Gastrocnemius medialis (tissue), 4 donors: ENCODE results near the gene UAP1. TPM values are rescaled to one million over a fixed set of nuclear protein-coding genes. Genes with fewer than 3 reads are reported as not detected.
"Not testable (repeated sequence)": the region's sequence is repeated elsewhere in the genome, so short reads cannot be mapped to it uniquely, and the experiment has no call there.

Experiments used
- ATAC-seq, 2 donors: fragments of 150-250 bp; one replicate each; pipeline ENCODE4 v1.9.1; 2016
- DNase-seq, 2 donors: peaks; one replicate each; pipeline ENCODE4 v3.0.0-alpha.2; 2019
- H3K27ac ChIP-seq, 4 donors: fragments of 200-600 bp; sonication (generic); 1 replicate in 1 of 4; 2 replicates in 3 of 4; pipeline ENCODE4 v1.5.1; 2016 to 2018; ENCODE audit warnings: mild to moderate bottlenecking in 2 of 4, moderate library complexity in 1 of 4
- H3K27me3 ChIP-seq, 3 donors: fragments of 200-600 bp; sonication (generic) in 2 of 3; 1 replicate in 1 of 3; 2 replicates in 2 of 3; pipeline versions ENCODE4 v1.5.1 to v1.6.0; 2016 to 2019; ENCODE audit warnings: mild to moderate bottlenecking in 1 of 3, moderate library complexity in 1 of 3
- H3K36me3 ChIP-seq, 2 donors: fragments of 200-600 bp; sonication (generic) in 1 of 2; one replicate each; pipeline ENCODE4 v1.5.1; 2017 to 2018
- H3K4me1 ChIP-seq, 2 donors: fragments of 200-600 bp; sonication (generic) in 1 of 2; one replicate each; pipeline ENCODE4 v1.5.1; 2016 to 2017; ENCODE audit warnings: mild to moderate bottlenecking in 2 of 2
- H3K4me3 ChIP-seq, 4 donors: fragments of 200-600 bp; sonication (generic) in 3 of 4; 1 replicate in 1 of 4; 2 replicates in 3 of 4; pipeline ENCODE4 v1.5.1; 2016 to 2019; ENCODE audit warnings: mild to moderate bottlenecking in 2 of 4
- H3K9me3 ChIP-seq, 3 donors: fragments of 200-600 bp; sonication (generic) in 2 of 3; 1 replicate in 1 of 3; 2 replicates in 2 of 3; pipeline ENCODE4 v1.5.1; 2016 to 2019
- CTCF ChIP-seq, 5 experiments: fragments of 450-650 bp in 3 of 5; fragments of 200-600 bp in 2 of 5; sonication (generic) in 2 of 5; IDR thresholded peaks in 4 of 5; conservative IDR thresholded peaks in 1 of 5; 1 replicate in 4 of 5; 2 replicates in 1 of 5; pipeline ENCODE4 v1.5.1; 2016 to 2019; ENCODE audit warnings: antibody characterized with exemption in 5 of 5, mild to moderate bottlenecking in 3 of 5, moderate library complexity in 3 of 5
- POLR2A ChIP-seq, 2 donors: fragments of 450-650 bp; IDR thresholded peaks; one replicate each; pipeline ENCODE4 v1.6.1; 2017; ENCODE audit warnings: antibody characterized with exemption in 2 of 2, mild to moderate bottlenecking in 2 of 2, moderate library complexity in 2 of 2
- in situ Hi-C, 4 donors: fragments of 200-750 bp; cut with MboI; loops; one replicate each; pipeline versions ENCODE4 v1.15.0 to v1.8.0; 2017; ENCODE audit warnings: low sequenced_read_pairs in 4 of 4
- intact Hi-C: fragments of 100-400 bp; cut with DNase I; formaldehyde crosslinking; loops from one replicate; pipeline ENCODE4 v1.15.1; 2023; ENCODE audit warnings: low total_unique reads
- total RNA-seq, 4 donors: library from RNA; depleted of rRNA; stranded (reverse); fragments of >200 nt; gene quantifications; one replicate each; pipeline versions ENCODE4 v1.1.0 to v1.2.3, GENCODE V29; 2016

UAP1 gene
- total RNA-seq, 4 donors from 2014 or later, result 29.2 to 57.3 (median 43.2) TPM

- Histone ChIP-seq H3K27me3 (no peaks in the 10 kb centered on the region), H3K4me3 (no peak overlapping the region), H3K27ac (no peak overlapping the region), H3K4me1 (no peaks in the 10 kb centered on the region), H3K9me3 (no peaks in the 10 kb centered on the region), H3K36me3 (peaks cover 3 to 69% of the 10 kb centered on the region in 2 donors)
- ATAC-seq (no peak), DNase-seq (no peak)
- in situ Hi-C loops, result no loop called here
- intact Hi-C loops, result no loop called here
- TF ChIP-seq POLR2A (IDR thresholded peaks at IDR 0.05), result no peak
- TF ChIP-seq CTCF (IDR thresholded peaks at IDR 0.05 in 4 of 5, conservative IDR thresholded peaks at IDR 0.05 in 1 of 5), result no peak
These were observed 29.2 kb downstream of the UAP1 start for GRCh38 chr1:162590686-162591085.

- DNase-seq (no peak), ATAC-seq (no peak)
- in situ Hi-C loops, result no loop called here
- H3K36me3 ChIP-seq, result peaks cover 3 to 73% of the 10 kb centered on the region in 2 donors
- H3K4me3 ChIP-seq, result no peak overlapping the region
- no peak for TF ChIP-seq CTCF (IDR thresholded peaks at IDR 0.05 in 4 of 5, conservative IDR thresholded peaks at IDR 0.05 in 1 of 5)
- TF ChIP-seq POLR2A (IDR thresholded peaks at IDR 0.05), result no peak
- no peaks in the 10 kb centered on the region for H3K9me3 ChIP-seq
- intact Hi-C loops, result no loop called here
- H3K4me1 ChIP-seq, result no peaks in the 10 kb centered on the region
- H3K27me3 ChIP-seq, result no peaks in the 10 kb centered on the region
- no peak overlapping the region for H3K27ac ChIP-seq
These were observed 35.1 kb downstream of the UAP1 start for GRCh38 chr1:162596514-162597170.

GRCh38 chr1:162599451-162599850, 37.9 kb downstream of the UAP1 start:
- Histone ChIP-seq H3K4me3 (no peak overlapping the region), H3K4me1 (no peaks in the 10 kb centered on the region), H3K36me3 (peaks cover 0 to 55% of the 10 kb centered on the region in 2 donors), H3K27ac (no peak overlapping the region), H3K27me3 (no peaks in the 10 kb centered on the region), H3K9me3 (no peaks in the 10 kb centered on the region)
- intact Hi-C loops (no loop called here), in situ Hi-C loops (no loop called here)
- TF ChIP-seq CTCF (IDR thresholded peaks at IDR 0.05 in 4 of 5, conservative IDR thresholded peaks at IDR 0.05 in 1 of 5) (no peak), POLR2A (IDR thresholded peaks at IDR 0.05) (no peak)
- ATAC-seq (no peak), DNase-seq (no peak)

GRCh38 chr1:162603117-162603516, 41.6 kb downstream of the UAP1 start:
- H3K9me3 ChIP-seq, intact Hi-C loops, ATAC-seq, H3K4me1 ChIP-seq, DNase-seq, H3K27ac ChIP-seq, H3K27me3 ChIP-seq, H3K4me3 ChIP-seq: not testable (repeated sequence)
- H3K36me3 ChIP-seq, result peaks cover 0 to 27% of the 10 kb centered on the region in 2 donors
- in situ Hi-C loops, result loop anchor here in 1 of 4 donors (25.0 kb wide), 1 partner anchor 184 kb away; the partner anchor contains the start of gene HSD17B7

GRCh38 chr1:162605225-162605927, 43.9 kb downstream of the UAP1 start:
- TF ChIP-seq POLR2A (IDR thresholded peaks at IDR 0.05) (no peak), CTCF (IDR thresholded peaks at IDR 0.05 in 4 of 5, conservative IDR thresholded peaks at IDR 0.05 in 1 of 5) (no peak)
- peaks cover 0 to 11% of the 10 kb centered on the region in 2 donors for H3K36me3 ChIP-seq
- intact Hi-C loops, result no loop called here
- peak overlapping the region in 1 of 4 donors; percentile 11 for H3K27ac ChIP-seq
- no peaks in the 10 kb centered on the region for H3K9me3 ChIP-seq
- no peaks in the 10 kb centered on the region for H3K27me3 ChIP-seq
- H3K4me1 ChIP-seq, result no peaks in the 10 kb centered on the region
- in situ Hi-C loops, result loop anchor here in 1 of 4 donors (25.0 kb wide), 1 partner anchor 182 kb away; the partner anchor contains the start of gene HSD17B7
- no peak overlapping the region for H3K4me3 ChIP-seq
- ATAC-seq, result no peak
- DNase-seq, result no peak
